ENCODE results near the gene MAD2L1BP.
A peak's percentile ranks its signal among the peaks of the same experiment; 100 is the strongest.

The MAD2L1BP gene

GRCh38 chr6:43667245-43668150 lies 31.9 kb downstream of the MAD2L1BP start:
- DNase-seq, result peak; percentile 93

- peak; percentile 76 for DNase-seq
Observed at GRCh38 chr6:43668151-43669028, 32.8 kb downstream of the MAD2L1BP start.

DNA sequence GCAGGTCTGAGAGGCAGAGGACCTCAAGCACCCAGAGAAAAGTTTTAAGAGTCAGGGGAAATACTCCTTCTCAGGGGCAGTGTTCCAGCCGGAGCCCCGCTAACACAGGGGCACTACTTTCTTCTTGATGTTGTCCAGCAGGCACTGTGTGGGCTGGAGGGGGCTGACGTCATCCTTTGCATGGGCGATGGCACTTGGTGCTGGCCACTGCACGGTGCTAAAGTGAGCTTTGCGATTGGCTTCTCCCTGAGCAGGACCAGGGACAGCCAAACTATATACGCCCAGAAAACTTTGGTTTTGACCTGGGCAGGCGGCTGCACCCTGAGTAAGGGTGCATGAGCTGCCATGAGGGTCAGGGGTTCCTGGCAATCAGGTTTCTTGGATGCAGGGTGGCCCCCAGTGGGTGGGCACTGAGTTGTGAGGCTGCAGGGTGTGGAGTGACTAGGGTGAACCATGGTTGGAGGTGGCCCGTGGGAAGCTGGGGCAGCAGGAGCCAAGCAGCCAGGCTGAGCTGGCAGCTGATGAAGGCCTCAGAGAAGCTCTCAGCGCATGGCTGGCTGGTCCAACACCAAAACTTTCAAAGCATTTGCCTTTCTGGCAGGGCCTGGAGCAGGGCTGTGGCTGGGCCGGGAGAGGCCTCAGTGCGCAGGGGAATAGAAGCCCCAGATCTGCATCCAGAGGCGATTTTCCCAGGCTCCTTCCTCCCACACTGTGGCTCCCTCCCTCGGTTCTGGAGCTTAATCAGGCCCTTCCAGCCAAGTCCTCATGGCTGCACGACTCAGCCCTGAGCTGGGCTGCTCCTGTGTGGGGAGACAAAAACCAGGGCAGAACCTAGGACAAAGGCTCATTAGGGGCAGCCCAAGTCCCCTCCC lies 33.6 kb downstream of the MAD2L1BP start:
- no peak for DNase-seq

GRCh38 chr6:43669922-43670622 lies 34.4 kb downstream of the MAD2L1BP start:
- DNase-seq, result no peak

GRCh38 chr6:43670623-43670986 lies 35.0 kb downstream of the MAD2L1BP start:
- DNase-seq, result no peak

- no peak for DNase-seq
Observed at GRCh38 chr6:43671011-43671800, 35.6 kb downstream of the MAD2L1BP start.

- DNase-seq, result no peak
Observed at GRCh38 chr6:43671801-43672690, 36.4 kb downstream of the MAD2L1BP start.

DNA sequence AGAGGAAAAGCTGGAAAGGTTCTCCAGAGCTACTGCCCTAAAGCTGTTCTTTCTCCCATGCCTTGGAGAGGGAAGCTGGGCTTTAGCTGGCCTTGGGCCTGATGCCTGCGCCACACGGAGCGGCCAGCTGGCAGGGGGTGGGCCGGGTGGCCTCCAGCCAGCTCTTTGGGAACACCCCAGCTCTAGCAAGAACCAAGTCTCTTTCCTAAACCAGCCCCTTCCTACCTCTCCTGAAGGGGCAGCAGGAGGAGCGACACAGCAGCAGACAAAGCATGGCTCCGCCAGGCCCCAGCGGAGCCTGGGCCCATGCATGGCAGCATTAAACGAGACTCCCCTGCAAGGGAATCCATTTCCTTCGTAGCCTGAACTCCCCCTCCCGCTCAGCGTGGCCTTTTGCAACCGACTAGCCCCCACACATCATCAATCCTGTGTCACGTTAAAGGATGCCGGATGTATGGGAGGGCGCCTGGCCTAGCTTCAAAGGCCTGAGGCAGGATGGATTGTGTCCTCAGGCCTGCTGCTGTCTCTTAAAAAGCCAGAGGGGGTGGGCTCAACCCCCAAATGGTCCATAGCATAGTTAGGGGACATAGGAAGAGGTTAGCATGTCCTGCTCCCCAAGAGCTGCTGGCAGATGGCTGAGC lies 37.9 kb downstream of the MAD2L1BP start:
- no peak for DNase-seq

DNA sequence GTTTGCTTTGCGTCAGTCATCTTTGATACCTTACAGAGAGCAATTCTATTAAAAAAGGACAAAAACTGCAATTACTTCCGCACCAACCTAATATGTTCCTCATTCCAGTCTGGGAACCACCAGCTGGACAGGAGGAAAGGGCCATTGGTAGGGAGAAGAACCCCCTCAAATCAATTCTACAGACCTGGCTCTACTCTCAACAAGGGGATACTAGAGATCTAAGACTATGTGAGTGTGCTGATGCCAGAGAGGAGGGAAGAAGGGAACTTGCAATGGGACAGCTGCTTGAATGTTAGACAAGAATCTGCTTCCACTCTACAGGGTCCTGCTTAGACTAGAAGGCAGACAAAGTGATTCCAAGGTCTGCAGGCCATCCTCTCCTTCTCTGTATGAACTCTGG lies 38.7 kb downstream of the MAD2L1BP start:
- no peak for DNase-seq

DNA sequence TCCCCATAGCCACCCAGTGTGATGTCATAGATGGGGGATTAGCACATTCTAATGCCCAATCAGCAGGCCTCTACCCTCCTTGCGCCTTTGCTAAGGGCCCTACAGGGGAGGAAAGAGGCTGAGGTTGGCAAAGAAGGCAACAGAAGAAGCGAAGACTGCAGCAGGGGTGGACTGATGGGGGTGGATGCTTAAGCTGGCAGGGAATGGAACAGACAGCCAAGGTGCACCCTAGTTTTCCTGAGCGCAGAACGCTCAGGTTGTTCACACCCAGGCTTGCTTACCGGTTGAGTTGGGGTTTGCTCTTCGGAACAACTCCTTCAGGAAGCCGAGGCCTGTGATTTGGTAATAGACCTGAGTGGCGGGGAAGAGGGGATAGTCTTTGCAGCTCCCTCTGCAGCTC lies 39.3 kb downstream of the MAD2L1BP start:
- no peak for DNase-seq

DNA sequence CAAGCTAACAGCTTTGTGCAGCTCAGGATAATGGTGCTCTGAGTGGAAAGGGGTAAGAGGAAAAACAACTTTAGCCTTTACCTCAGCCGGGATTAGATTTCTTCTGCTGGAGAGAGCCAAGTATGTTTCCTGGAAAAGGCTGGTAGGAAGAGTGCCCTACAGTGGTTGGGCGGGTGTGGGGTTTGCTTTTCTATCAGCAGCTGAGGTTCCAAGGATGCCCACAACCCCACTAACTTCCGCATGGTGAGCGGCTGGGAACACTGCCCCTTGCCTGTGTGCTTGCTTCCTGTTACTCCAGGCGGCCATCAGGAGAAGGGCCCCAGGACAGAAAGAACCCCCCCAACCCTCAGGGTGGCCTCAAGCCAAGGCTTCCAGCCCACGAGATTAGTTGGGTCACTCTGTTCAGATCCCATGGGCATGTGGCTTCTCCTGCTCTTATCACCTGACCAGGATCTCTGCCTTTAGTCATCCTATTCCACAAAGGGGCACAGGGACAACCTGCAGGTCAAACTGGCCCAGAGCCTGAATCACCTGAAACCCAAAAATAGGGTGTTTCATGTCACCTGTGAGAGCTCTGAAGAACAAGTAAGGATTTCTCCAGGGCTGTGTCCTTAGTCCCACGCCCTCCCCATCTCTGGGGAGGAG lies 41.4 kb downstream of the MAD2L1BP start:
- no peak for DNase-seq

- no peak for DNase-seq
Observed at GRCh38 chr6:43677759-43678158, 42.1 kb downstream of the MAD2L1BP start.

- DNase-seq, result no peak
Observed at GRCh38 chr6:43678341-43678740, 42.7 kb downstream of the MAD2L1BP start.

DNA sequence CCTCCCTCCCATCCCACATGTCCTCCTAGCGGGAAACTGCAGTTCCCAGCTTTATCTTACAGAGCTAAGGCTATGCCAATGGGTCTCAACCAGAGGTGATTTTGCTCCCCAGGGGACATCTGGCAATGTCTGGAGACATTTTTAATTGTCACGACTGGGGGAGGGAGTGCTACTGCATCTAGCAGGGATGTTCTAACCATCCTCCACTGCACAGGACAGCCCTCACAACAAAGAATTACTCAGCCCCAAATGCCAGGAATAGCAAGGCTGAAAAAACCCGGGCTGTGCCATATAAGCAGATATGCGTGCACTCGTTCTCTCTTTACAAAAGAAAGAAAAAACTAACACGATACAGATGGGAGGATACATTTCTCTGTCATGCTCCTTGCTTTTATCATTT lies 43.4 kb downstream of the MAD2L1BP start:
- DNase-seq, result no peak

DNA sequence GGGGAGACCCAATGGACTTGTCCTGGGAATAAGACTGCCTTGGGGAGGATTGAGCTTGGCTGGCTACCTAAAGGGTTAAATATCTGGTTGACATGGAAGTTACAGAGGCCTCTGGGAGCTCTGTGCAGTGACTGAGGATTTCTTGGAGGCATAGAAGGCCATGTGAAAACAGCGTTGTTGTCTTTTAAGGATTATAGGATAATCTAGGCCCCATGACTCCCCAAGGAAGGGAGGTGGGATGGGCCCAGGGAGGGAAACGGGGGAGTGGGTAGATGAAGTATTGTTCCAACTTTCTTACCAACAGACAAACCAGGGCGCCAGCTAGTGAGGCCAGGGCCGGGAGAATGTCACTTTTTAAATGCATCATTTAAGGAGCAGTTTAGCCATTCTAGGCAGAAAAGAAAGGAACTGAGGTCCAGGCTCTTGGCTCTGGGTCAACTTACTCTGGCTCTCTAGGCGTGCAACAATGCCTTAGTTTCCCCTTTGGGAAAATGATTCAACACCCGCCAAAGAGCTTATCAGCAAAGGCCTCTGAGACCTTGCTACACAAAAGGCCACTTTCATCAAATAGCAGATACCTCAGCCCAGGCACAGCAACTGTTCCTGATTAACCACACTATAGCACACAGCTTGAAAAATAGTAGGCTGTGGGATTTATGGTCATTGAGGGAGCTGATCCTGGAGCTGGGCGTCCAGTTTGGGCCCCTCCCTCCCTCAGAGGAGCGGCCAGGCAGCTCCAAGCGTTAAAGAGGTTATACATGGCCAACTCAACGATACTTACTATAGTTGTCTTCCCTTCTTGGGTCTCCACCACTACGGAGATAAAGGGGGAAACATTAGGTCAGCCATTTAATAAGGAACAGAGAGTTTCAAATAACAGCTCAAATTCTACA lies 44.9 kb downstream of the MAD2L1BP start:
- DNase-seq, result no peak

DNA sequence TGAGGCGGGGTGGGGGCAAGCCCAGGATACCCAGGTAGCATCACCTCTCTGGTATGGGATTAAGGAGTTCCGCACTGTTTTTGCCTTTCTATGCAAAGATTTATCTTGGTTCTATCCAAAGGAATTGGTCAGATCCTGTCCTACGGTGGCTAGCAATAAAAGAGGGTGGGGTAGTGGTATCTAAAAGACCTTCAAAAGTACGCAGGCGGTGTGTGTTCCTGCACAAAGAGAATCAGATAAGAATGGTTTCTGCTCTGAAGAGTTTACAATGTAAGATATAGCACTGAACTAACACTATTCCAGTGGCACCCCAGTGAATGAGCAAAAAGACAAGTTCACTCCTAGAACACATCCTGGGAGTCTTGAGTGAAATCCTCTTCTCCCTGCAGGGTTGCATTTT lies 45.7 kb downstream of the MAD2L1BP start:
- no peak for DNase-seq

GRCh38 chr6:43682724-43683429 lies 47.2 kb downstream of the MAD2L1BP start:
- DNase-seq, result no peak

Data from activated effector memory CD4-positive, alpha-beta T cell treated with anti-CD3 and anti-CD28 coated beads, Interleukin-2, amount 50 U/mL, for 16 hours (primary cell).